ENCODE results near the gene PLEK2.
"Not testable (repeated sequence)": the region's sequence is repeated elsewhere in the genome, so short reads cannot be mapped to it uniquely, and the experiment has no call there.

PLEK2 gene

GRCh38 chr14:67411370-67411769, 595 bp downstream of the PLEK2 start:
- Histone ChIP-seq H3K27me3 (ENCODE audit: insufficient read depth, low read depth) (no peaks in the 10 kb centered on the region), H3K36me3 (ENCODE audit: insufficient read depth) (no peaks in the 10 kb centered on the region), H3K79me2 (ENCODE audit: insufficient read depth, low read depth) (no peaks in the 10 kb centered on the region), H3K9ac (no peak overlapping the region), H3K4me2 (no peak overlapping the region), H2AFZ (ENCODE audit: low read depth) (no peak overlapping the region), H3K4me1 (ENCODE audit: low read depth, poor library complexity, severe bottlenecking) (no peaks in the 10 kb centered on the region), H4K20me1 (ENCODE audit: insufficient read depth) (no peaks in the 10 kb centered on the region), H3K27ac (no peak overlapping the region), H3K4me3 (IDR thresholded peaks at IDR 0.05; ENCODE audit: insufficient read depth, low read depth, low read length) (no peak overlapping the region)
- TF ChIP-seq CTCF (conservative IDR thresholded peaks at IDR 0.05; ENCODE audit: low read depth, low read length) = no peak

GRCh38 chr14:67410313-67410712, 1.7 kb downstream of the PLEK2 start:
- no peaks in the 10 kb centered on the region for H3K36me3 ChIP-seq (ENCODE audit: insufficient read depth)
- no peak overlapping the region for H2AFZ ChIP-seq (ENCODE audit: low read depth)
- H4K20me1 ChIP-seq (ENCODE audit: insufficient read depth) = no peaks in the 10 kb centered on the region
- no peak overlapping the region for H3K9ac ChIP-seq
- H3K27ac ChIP-seq = no peak overlapping the region
- H3K4me2 ChIP-seq = no peak overlapping the region
- no peaks in the 10 kb centered on the region for H3K4me1 ChIP-seq (ENCODE audit: low read depth, poor library complexity, severe bottlenecking)
- H3K27me3 ChIP-seq (ENCODE audit: insufficient read depth, low read depth) = no peaks in the 10 kb centered on the region
- H3K79me2 ChIP-seq (ENCODE audit: insufficient read depth, low read depth) = no peaks in the 10 kb centered on the region
- H3K4me3 ChIP-seq (IDR thresholded peaks at IDR 0.05; ENCODE audit: insufficient read depth, low read depth, low read length) = no peak overlapping the region
- TF ChIP-seq CTCF (conservative IDR thresholded peaks at IDR 0.05; ENCODE audit: low read depth, low read length) = no peak

GRCh38 chr14:67409461-67409860, 2.5 kb downstream of the PLEK2 start:
- no peak overlapping the region for H3K4me2 ChIP-seq
- no peak overlapping the region for H3K9ac ChIP-seq
- no peaks in the 10 kb centered on the region for H3K79me2 ChIP-seq (ENCODE audit: insufficient read depth, low read depth)

GRCh38 chr14:67408122-67408801, 3.7 kb downstream of the PLEK2 start:
- H3K36me3 ChIP-seq (ENCODE audit: insufficient read depth); H3K9ac ChIP-seq; H3K4me1 ChIP-seq (ENCODE audit: low read depth, poor library complexity, severe bottlenecking); H3K27ac ChIP-seq; H4K20me1 ChIP-seq (ENCODE audit: insufficient read depth); H3K79me2 ChIP-seq (ENCODE audit: insufficient read depth, low read depth); H3K4me3 ChIP-seq (IDR thresholded peaks at IDR 0.05; ENCODE audit: insufficient read depth, low read depth, low read length); H3K4me2 ChIP-seq; H3K27me3 ChIP-seq (ENCODE audit: insufficient read depth, low read depth); H2AFZ ChIP-seq (ENCODE audit: low read depth): not testable (repeated sequence)

More at GRCh38 chr14:67409461-67409860, 2.5 kb downstream of the PLEK2 start:
- H3K4me1 ChIP-seq (ENCODE audit: low read depth, poor library complexity, severe bottlenecking) = no peaks in the 10 kb centered on the region
- no peak overlapping the region for H3K27ac ChIP-seq
- H2AFZ ChIP-seq (ENCODE audit: low read depth) = no peak overlapping the region
- TF ChIP-seq CTCF (conservative IDR thresholded peaks at IDR 0.05; ENCODE audit: low read depth, low read length) = no peak
- no peak overlapping the region for H3K4me3 ChIP-seq (IDR thresholded peaks at IDR 0.05; ENCODE audit: insufficient read depth, low read depth, low read length)
- no peaks in the 10 kb centered on the region for H3K36me3 ChIP-seq (ENCODE audit: insufficient read depth)
- no peaks in the 10 kb centered on the region for H4K20me1 ChIP-seq (ENCODE audit: insufficient read depth)
- no peaks in the 10 kb centered on the region for H3K27me3 ChIP-seq (ENCODE audit: insufficient read depth, low read depth)

- no peaks in the 10 kb centered on the region for H3K36me3 ChIP-seq (ENCODE audit: insufficient read depth)
- no peak overlapping the region for H3K27ac ChIP-seq
- no peaks in the 10 kb centered on the region for H3K4me1 ChIP-seq (ENCODE audit: low read depth, poor library complexity, severe bottlenecking)
- TF ChIP-seq CTCF (conservative IDR thresholded peaks at IDR 0.05; ENCODE audit: low read depth, low read length) = no peak
- no peaks in the 10 kb centered on the region for H4K20me1 ChIP-seq (ENCODE audit: insufficient read depth)
- H3K4me2 ChIP-seq = no peak overlapping the region
- no peaks in the 10 kb centered on the region for H3K79me2 ChIP-seq (ENCODE audit: insufficient read depth, low read depth)
- H3K27me3 ChIP-seq (ENCODE audit: insufficient read depth, low read depth) = no peaks in the 10 kb centered on the region
- no peak overlapping the region for H3K9ac ChIP-seq
- no peak overlapping the region for H2AFZ ChIP-seq (ENCODE audit: low read depth)
- no peak overlapping the region for H3K4me3 ChIP-seq (IDR thresholded peaks at IDR 0.05; ENCODE audit: insufficient read depth, low read depth, low read length)
These were observed 6.2 kb downstream of the PLEK2 start for GRCh38 chr14:67405771-67406170.

Measured in KMS-11 (cell line).